ENCODE measurements around the gene MEGF11.

DNA sequence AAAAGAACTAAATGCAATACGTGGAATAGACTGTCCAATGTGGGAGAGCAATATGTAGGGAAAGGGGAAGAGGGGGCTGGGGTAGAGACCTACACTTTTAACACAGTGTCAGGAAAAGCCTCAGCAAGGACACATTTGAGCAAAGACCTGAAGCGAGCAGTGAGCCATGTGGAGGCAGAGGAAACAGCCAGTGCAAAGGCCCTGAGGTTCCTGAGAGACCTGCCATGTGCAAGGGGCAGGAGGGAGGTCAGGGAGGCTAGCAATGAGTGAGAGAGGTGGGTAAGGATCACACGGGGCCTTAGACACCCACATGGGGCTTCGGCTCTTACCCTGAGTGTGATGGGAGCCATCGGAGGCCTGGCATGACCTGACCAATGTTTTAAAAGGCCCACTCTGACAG, 203.3 kb downstream of the MEGF11 start:
- TF ChIP-seq, protein P1, sequence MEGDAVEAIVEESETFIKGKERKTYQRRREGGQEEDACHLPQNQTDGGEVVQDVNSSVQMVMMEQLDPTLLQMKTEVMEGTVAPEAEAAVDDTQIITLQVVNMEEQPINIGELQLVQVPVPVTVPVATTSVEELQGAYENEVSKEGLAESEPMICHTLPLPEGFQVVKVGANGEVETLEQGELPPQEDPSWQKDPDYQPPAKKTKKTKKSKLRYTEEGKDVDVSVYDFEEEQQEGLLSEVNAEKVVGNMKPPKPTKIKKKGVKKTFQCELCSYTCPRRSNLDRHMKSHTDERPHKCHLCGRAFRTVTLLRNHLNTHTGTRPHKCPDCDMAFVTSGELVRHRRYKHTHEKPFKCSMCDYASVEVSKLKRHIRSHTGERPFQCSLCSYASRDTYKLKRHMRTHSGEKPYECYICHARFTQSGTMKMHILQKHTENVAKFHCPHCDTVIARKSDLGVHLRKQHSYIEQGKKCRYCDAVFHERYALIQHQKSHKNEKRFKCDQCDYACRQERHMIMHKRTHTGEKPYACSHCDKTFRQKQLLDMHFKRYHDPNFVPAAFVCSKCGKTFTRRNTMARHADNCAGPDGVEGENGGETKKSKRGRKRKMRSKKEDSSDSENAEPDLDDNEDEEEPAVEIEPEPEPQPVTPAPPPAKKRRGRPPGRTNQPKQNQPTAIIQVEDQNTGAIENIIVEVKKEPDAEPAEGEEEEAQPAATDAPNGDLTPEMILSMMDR (IDR thresholded peaks at IDR 0.05; ENCODE audit: low read depth, low read length) = no peak
- TF ChIP-seq EZH2phosphoT487 (IDR thresholded peaks at IDR 0.05; ENCODE audit: low read depth) = no peak

Data from OCI-LY3 (cell line).